Breast epithelium (tissue), 3 donors: ENCODE results near the gene HCFC1.

Experiments used
- CTCF ChIP-seq, 3 donors: fragments of 450-650 bp; IDR thresholded peaks; one replicate each; pipeline ENCODE4 v1.5.1; 2016 to 2017; ENCODE audit warnings: antibody characterized with exemption in 3 of 3, mild to moderate bottlenecking in 3 of 3, moderate library complexity in 3 of 3
- POLR2A ChIP-seq: fragments of 450-650 bp; IDR thresholded peaks from one replicate; pipeline ENCODE4 v1.6.1; 2016; ENCODE audit warnings: antibody characterized with exemption, mild to moderate bottlenecking, moderate library complexity

GRCh38 chrX:153913211-153913610 lies 58.4 kb downstream of the HCFC1 start:
- TF ChIP-seq POLR2A (no peak), CTCF (IDR thresholded peaks at IDR 0.05) (no peak)
